HCT116 (cell line): ENCODE data around the gene RUNDC3A. TPM values are rescaled to one million over a fixed set of nuclear protein-coding genes. Genes with fewer than 3 reads are reported as not detected.

Source experiments
- ATAC-seq: fragments of 200-7000 bp; cut with Tn5 transposase; 2 replicates; pipeline ENCODE4 v1.9.1; 2020; ENCODE audit warnings: mild to moderate bottlenecking, moderate library complexity
- BruUV-seq: library from RNA; stranded (reverse); fragments of 400-500 nt; replicated peaks from 2 replicates; lab custom pipeline; 2021; lab: Mats Ljungman, UMichigan
- CTCF ChIA-PET: fragments of 300-600 bp; sonication (Branson Sonifier 250); formaldehyde crosslinking; loops from one replicate; lab custom pipeline; 2021; ENCODE audit warnings: antibody characterized with exemption; lab: Charles Lee
- POLR2A ChIA-PET: fragments of 300-600, 350-600 bp; sonication (Branson Sonifier 250); formaldehyde crosslinking; loops from one replicate; lab custom pipeline; 2021; ENCODE audit warnings: antibody characterized with exemption; lab: Charles Lee
- RAD21 ChIA-PET, 2 experiments: fragments of 300-600 bp; sonication (Branson Sonifier 250); formaldehyde crosslinking; loops; one replicate each; lab custom pipeline; 2023; ENCODE audit warnings: low total read pairs in 2 of 2; ENCODE audit not compliant: uncharacterized antibody in 2 of 2, unreplicated experiment in 2 of 2, low non-redundant PET in 1 of 2; lab: Charles Lee
- DNase-seq: peaks from one replicate; pipeline ENCODE4 v3.0.0-alpha.2; 2010; ENCODE audit warnings: low read depth, low spot score
- H2AFZ ChIP-seq: fragments of 200-600 bp; shearing (Covaris generic), sonication (generic); 2 replicates; pipeline ENCODE4 v1.6.1; 2017; ENCODE audit warnings: low read depth, mixed run types, mixed read lengths, antibody characterized with exemption, low read length; ENCODE audit not compliant: poor library complexity, severe bottlenecking
- H3K27ac ChIP-seq: 2 replicates; pipeline ENCODE4 v1.5.1; 2012; ENCODE audit warnings: low read depth, low read length
- H3K27me3 ChIP-seq: fragments of 200-600 bp; sonication (generic); 2 replicates; pipeline ENCODE4 v1.6.1; 2016; ENCODE audit warnings: mixed run types, low read length, mixed read lengths; ENCODE audit not compliant: insufficient read depth
- H3K36me3 ChIP-seq, 2 experiments: fragments of 200-500 bp in 1 of 2; fragments of 200-600 bp in 1 of 2; sonication (Bioruptor generic) in 1 of 2; sonication (generic) in 1 of 2; 2 replicates each; pipeline versions ENCODE4 v1.5.1 to v1.6.1; 2014 to 2016; ENCODE audit warnings: low read length in 2 of 2, inconsistent platforms in 1 of 2, mixed read lengths in 1 of 2, mixed run types in 1 of 2; ENCODE audit not compliant: insufficient read depth in 2 of 2, control insufficient read depth in 1 of 2
- H3K4me1 ChIP-seq, 2 experiments: fragments of 200-600 bp in 1 of 2; sonication (generic) in 1 of 2; 2 replicates each; pipeline versions ENCODE4 v1.5.1 to v1.6.1; 2012 to 2017; ENCODE audit warnings: low read length in 2 of 2, inconsistent platforms in 1 of 2, mild to moderate bottlenecking in 1 of 2, mixed read lengths in 1 of 2, mixed run types in 1 of 2, moderate library complexity in 1 of 2; ENCODE audit not compliant: insufficient read depth in 2 of 2, control insufficient read depth in 1 of 2
- H3K4me2 ChIP-seq: fragments of 200-600 bp; sonication (generic); 2 replicates; pipeline ENCODE4 v1.6.1; 2017; ENCODE audit warnings: mixed run types, low read length, mixed read lengths
- H3K4me3 ChIP-seq, 2 experiments: fragments of 200-600 bp in 1 of 2; sonication (generic) in 1 of 2; replicated peaks in 1 of 2; 2 replicates each; pipeline ENCODE4 v1.5.1; 2011 to 2016; ENCODE audit warnings: low read length in 2 of 2, control low read depth in 1 of 2, low read depth in 1 of 2, mild to moderate bottlenecking in 1 of 2, mixed read lengths in 1 of 2, mixed run types in 1 of 2
- H3K79me2 ChIP-seq: fragments of 200-600 bp; sonication (generic); 2 replicates; pipeline ENCODE4 v1.6.1; 2017; ENCODE audit warnings: mild to moderate bottlenecking, mixed run types, low read length, moderate library complexity, mixed read lengths; ENCODE audit not compliant: insufficient read depth
- H3K9ac ChIP-seq: fragments of 200-600 bp; sonication (generic); 2 replicates; pipeline ENCODE4 v1.6.1; 2016; ENCODE audit warnings: low read length, mixed read lengths
- H3K9me2 ChIP-seq: fragments of 200-600 bp; sonication (generic), shearing (Covaris generic); 2 replicates; pipeline ENCODE4 v1.6.1; 2017; ENCODE audit warnings: mixed run types, mild to moderate bottlenecking, moderate library complexity; ENCODE audit not compliant: insufficient read depth
- H3K9me3 ChIP-seq, 2 experiments: fragments of 200-500 bp in 1 of 2; fragments of 200-600 bp in 1 of 2; sonication (Bioruptor generic) in 1 of 2; sonication (generic) in 1 of 2; 2 replicates each; pipeline ENCODE4 v1.6.1; 2014 to 2017; ENCODE audit warnings: low read length in 2 of 2, mixed read lengths in 2 of 2, inconsistent platforms in 1 of 2, low read depth in 1 of 2, mild to moderate bottlenecking in 1 of 2, mixed run types in 1 of 2, moderate library complexity in 1 of 2; ENCODE audit not compliant: control insufficient read depth in 1 of 2, insufficient read depth in 1 of 2
- H4K20me1 ChIP-seq: fragments of 200-600 bp; sonication (generic), shearing (Covaris generic); 2 replicates; pipeline ENCODE4 v1.6.1; 2017; ENCODE audit warnings: mixed run types, mild to moderate bottlenecking, moderate library complexity; ENCODE audit not compliant: insufficient read depth
- SRF ChIP-seq: IDR thresholded peaks from 2 replicates; pipeline ENCODE4 v1.6.1; 2012; ENCODE audit warnings: low read depth
- ZFX ChIP-seq: fragments of 450-650 bp; IDR thresholded peaks from 2 replicates; pipeline ENCODE4 v1.6.1; 2017
- intact Hi-C: fragments of 100-400 bp; cut with micrococcal nuclease; formaldehyde crosslinking; loops from 2 replicates; pipeline ENCODE4 v1.10.0; 2022
- total RNA-seq: library from RNA; stranded (reverse); gene quantifications from one replicate; pipeline ENCODE4 v1.2.1, GENCODE V29; 2021; ENCODE audit not compliant: unreplicated experiment
- TF ChIP-seq, protein P1 (sequence below): IDR thresholded peaks from 2 replicates; pipeline ENCODE4 v1.6.1; 2012
- TF ChIP-seq, protein P2 (sequence below), 3 experiments: fragments of 200-600 bp in 1 of 3; sonication (generic) in 1 of 3; IDR thresholded peaks in 2 of 3; conservative IDR thresholded peaks in 1 of 3; 2 replicates each; pipeline ENCODE4 v1.5.1; 2012 to 2017; ENCODE audit warnings: low read depth in 2 of 3, low read length in 2 of 3, antibody characterized with exemption in 1 of 3, borderline replicate concordance in 1 of 3, control low read depth in 1 of 3, mild to moderate bottlenecking in 1 of 3, mixed read lengths in 1 of 3, mixed run types in 1 of 3, moderate library complexity in 1 of 3; ENCODE audit not compliant: insufficient read depth in 1 of 3

The RUNDC3A gene
- total RNA-seq, 1 experiment from 2014 or later = 0.61 TPM

DNA sequence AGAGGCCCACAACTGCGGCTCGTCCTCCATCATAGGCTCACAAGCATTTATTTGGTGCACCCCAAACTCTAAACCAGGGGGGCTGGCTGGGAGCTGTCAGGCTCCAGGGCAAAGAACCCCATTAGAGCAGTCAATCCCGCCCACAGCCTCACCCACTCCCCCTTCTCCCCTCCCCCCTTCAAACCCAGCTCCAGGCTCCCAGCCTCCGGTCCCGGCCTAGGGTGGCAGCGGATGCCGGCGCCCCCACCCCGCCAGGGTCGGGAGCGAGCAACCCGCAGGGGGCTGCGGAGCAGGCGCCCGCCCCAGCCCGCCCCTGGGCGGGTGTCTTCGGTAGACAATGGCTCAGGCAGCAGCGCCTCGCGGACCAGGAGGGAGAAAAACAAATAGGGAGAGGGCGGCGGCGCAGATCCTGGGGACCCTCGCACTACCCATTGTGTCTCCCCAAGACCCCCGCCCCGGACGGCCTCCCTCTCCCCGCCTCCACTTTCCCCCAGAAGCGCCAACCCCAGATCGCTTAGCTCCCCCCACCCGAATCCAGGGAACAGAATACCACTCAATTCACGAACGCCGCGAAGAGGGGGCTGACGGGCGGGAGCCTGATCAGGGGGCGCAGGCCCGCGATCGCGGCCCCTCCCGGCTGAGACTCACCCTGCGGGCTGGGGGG lies 54.7 kb downstream of the RUNDC3A start:
- H3K4me3 ChIP-seq = peak overlapping the region; percentile 60 to 75
- no peaks in the 10 kb centered on the region for H3K27me3 ChIP-seq
- intact Hi-C loops = loop anchor here (10.0 kb wide), 1 partner anchor 458 kb away; the partner anchor contains the start of gene MPP2
- H3K27ac ChIP-seq = peak overlapping the region; percentile 72; the same call in 1 of the 2 replicates
- peaks cover 7 to 27% of the 10 kb centered on the region in 2 experiments; a peak in 3 of 4 replicates for H3K4me1 ChIP-seq
- H3K36me3 ChIP-seq = no peaks in the 10 kb centered on the region
- H3K79me2 ChIP-seq = no peaks in the 10 kb centered on the region
- no peak for DNase-seq
- no peaks in the 10 kb centered on the region for H3K9me2 ChIP-seq
- H2AFZ ChIP-seq = peak overlapping the region; percentile 9
- peak; percentile 46 for ATAC-seq
- BruUV-seq = no TSS peak
- TF ChIP-seq SRF (no peak), ZFX (no peak)
- TF ChIP-seq, protein P1, sequence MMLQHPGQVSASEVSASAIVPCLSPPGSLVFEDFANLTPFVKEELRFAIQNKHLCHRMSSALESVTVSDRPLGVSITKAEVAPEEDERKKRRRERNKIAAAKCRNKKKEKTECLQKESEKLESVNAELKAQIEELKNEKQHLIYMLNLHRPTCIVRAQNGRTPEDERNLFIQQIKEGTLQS = no peak
- TF ChIP-seq, protein P2, sequence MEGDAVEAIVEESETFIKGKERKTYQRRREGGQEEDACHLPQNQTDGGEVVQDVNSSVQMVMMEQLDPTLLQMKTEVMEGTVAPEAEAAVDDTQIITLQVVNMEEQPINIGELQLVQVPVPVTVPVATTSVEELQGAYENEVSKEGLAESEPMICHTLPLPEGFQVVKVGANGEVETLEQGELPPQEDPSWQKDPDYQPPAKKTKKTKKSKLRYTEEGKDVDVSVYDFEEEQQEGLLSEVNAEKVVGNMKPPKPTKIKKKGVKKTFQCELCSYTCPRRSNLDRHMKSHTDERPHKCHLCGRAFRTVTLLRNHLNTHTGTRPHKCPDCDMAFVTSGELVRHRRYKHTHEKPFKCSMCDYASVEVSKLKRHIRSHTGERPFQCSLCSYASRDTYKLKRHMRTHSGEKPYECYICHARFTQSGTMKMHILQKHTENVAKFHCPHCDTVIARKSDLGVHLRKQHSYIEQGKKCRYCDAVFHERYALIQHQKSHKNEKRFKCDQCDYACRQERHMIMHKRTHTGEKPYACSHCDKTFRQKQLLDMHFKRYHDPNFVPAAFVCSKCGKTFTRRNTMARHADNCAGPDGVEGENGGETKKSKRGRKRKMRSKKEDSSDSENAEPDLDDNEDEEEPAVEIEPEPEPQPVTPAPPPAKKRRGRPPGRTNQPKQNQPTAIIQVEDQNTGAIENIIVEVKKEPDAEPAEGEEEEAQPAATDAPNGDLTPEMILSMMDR (IDR thresholded peaks at IDR 0.05 in 2 of 3, conservative IDR thresholded peaks at IDR 0.05 in 1 of 3; ENCODE audit: borderline replicate concordance in 1 of 3, insufficient read depth in 1 of 3, low read depth in 2 of 3, low read length in 2 of 3) = 0 out of 6 replicates have a peak, but pooled peaks of 1 of the 3 experiments have one; percentile 2
- no peaks in the 10 kb centered on the region for H3K9me3 ChIP-seq
- peak overlapping the region; percentile 93 for H3K4me2 ChIP-seq
- ChIA-PET CTCF (interaction anchor here (0.7 to 2.1 kb wide), 15 partner anchors 9 to 425 kb away, joined by 3 to 12 read pairs (median 5); partner anchors contain the start of genes GRN and HROB), POLR2A (interaction anchor here (0.6 to 1.0 kb wide), 2 partner anchors 22 to 163 kb away, joined by 3 read pairs; partner anchors contain the start of gene ATXN7L3), RAD21 (no interaction called here)
- no peaks in the 10 kb centered on the region for H4K20me1 ChIP-seq
- H3K9ac ChIP-seq = peak overlapping the region; percentile 74
